Activated CD8-positive, alpha-beta memory T cell treated with anti-CD3 and anti-CD28 coated beads, Interleukin-2, amount 50 U/mL, for 48 hours (primary cell): ENCODE data around the gene GRXCR1.

Source experiments
- DNase-seq: peaks from one replicate; pipeline ENCODE4 v3.0.0-alpha.2; 2020

Gene GRXCR1

DNA sequence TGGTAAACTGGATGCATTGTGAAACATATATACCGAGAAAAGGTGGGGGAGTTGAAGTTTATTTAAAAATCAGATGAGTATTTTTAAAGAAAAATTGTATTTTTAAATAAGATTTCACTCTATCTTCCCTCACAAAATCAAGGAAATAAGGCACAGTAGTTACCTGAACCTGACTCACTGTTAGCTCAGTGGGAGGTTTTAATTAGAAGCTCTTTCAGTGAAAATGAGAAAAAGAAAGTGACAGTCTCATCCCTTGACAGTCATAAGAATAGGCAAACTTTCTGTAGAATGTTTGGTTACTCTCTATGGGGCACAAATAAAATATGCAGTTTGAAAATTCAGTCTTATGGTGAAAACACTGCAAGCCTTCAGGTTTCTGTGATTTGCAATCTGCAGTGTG is 49.7 kb downstream of the GRXCR1 start:
- DNase-seq = no peak

DNA sequence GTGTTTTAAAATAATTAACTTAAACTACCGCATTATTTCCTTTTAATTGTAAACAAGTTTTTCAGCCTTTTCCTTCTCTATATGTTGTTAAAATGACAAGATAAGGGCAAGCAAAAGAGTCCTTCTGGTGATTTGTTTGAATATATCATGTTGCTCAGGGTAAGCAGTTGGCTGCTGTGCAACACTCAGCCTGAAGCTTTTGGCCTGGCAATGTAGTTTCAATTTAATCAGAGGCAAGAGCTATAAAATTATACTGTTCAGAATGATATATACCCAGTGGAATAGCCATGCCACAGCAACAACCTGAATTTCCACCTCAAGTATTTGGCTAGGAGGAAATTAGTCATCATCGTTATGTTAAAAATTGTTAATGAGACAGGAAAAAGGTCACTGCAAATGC is 53.4 kb downstream of the GRXCR1 start:
- DNase-seq = no peak

- no peak for DNase-seq
These were observed 60.8 kb downstream of the GRXCR1 start for GRCh38 chr4:42953321-42953720.

DNA sequence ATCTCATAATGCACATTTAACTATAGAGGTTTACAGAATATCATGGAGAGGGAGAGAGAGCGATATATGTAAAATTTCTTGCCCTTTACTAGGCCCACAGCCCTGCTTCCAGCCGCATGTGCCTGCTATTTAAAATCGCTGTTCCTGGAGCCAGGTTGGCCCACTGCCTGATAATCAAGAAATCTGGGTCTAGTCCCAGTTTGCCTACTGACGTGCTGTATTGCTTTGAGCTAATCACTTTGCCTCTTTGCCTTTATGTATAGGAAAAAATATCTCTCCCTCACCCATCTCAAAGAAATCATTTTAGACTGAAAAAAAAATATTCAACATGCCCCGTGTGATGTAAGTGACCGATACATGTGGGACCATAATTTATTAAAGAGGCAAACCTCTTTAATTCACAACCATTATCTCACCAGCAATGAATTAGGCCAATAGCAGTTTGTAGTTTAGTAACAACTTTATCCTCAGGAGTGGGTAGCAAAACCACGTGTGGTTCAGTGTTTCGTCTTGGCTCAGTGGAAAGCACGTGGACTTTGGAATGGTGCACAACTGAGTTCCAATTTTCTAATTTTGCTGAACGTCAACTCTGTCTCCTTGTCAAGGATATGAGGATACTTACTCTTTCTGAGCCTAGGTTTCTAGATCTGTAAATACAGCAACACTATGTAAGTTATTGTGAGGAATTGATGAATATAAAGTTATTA is 62.6 kb downstream of the GRXCR1 start:
- no peak for DNase-seq

DNA sequence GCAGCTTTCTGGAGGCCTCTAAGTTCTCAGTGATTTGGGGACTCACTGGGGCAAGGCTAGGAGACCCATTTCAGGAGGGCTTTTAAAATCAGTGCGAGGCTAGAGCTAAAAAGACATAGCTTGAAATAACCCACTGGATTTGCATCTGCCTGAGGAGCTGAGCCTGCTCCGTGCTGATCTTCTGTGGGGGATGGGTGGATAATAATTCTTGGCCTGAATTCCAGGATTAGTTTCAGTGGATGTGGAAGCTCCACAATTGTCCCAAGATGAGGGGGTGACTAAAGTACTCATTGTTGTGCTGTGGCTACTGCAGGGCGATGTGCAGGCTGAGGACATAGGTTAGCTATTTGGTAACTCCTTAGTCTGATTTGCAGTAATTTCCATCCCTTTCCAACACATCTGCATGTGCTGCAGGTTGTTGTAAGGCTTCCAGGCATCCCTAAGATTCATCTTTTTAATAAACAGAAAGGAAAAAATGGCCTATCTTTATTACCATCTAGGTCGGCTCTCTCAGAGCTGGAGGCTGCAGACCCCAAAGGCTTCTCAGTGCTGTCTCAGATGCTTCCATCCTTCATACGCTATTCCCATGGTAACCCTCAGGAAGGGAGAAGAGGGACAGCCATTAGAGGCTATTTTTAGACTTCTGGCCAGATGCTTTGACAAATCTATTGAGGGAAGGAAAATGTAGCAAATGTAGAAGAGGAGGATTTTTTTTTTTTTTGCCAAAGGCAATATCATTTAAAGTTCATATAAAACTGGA is 63.4 kb downstream of the GRXCR1 start:
- no peak for DNase-seq

DNA sequence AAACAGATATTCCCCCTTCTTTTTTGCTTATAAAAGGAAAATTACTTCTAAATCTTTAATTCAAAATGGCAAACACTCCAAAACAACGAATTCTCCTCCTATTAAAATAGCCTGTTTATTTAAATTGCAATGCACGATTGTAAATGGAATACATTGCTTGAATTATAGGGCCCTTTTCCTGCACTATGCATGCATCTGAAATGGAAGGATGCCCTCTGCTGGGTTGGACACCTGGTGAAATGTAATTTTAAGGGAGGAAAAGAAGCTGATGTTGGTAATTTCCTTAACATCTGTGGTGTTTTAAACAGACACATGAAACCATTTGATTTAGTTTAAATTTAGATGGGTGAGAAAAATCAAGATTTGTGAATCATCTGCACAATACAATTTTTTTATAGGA is 72.8 kb downstream of the GRXCR1 start:
- DNase-seq = no peak

DNA sequence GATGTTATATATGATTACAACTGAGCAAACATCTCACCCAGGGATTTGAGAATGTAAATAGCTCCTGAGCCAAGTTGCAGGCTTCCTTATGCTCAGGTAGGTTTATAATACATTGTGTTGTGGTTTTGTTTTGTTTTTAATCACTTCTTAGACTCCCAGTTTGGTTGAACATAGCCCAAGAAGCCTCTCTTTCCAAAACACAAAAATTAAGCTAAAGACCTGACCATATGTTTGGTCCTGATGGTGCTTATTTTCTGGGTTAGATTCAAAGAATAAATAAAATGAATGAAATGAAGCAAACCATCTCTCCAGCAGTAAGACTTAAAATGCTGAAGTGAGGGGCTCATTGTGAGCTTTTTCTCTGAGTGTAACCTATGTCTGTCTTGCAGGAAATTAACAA is 93.5 kb downstream of the GRXCR1 start:
- no peak for DNase-seq

DNA sequence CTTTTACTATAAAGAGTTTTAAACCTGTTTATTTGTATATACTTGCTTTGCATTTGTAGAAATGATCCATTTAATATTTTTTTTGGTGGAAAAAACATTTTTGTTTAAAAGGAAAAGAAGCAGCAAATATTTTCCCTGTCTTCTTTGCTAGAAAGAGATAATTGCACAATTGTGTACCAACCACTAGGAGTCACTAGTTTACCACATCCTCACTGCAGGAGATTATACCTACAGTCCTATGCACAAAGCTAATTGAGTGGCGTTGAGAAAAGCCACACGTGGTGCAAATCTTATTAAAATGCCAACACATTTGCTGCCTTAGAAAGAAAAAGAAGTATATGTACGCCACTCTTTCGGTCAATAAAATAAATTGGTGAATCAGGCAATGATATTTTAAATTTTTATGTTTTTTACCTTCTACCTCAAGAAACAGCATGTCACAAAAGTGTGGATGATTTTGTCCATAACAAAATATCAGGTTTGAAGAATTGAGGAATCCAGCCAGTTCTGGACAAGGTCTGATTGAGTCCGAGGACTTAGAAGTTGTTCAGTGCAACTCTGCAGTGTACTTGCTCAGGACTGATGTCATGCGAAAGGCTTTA is 102.9 kb downstream of the GRXCR1 start:
- DNase-seq = no peak

- no peak for DNase-seq
These were observed 116.3 kb downstream of the GRXCR1 start for GRCh38 chr4:43008793-43009192.

- DNase-seq = no peak
These were observed 121.7 kb downstream of the GRXCR1 start for GRCh38 chr4:43014256-43014655.

DNA sequence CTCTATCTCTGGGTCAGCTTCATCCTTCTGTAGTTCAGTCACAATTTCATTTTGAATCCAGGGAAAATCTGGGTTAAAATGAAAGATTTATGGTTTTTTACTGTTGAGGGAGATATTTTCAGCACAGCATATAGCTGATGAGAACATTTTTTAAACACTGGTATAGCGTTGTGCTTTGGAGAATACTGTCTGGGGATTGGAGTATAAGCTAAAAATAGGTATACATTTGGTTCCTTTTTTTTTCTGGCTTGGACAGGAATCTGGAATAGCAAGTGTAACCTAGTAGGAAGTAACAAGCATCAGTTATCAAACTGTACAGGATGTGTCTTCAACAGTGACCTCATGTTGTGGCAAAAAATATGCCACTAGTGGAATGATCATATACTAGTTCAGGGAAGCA is 149.1 kb downstream of the GRXCR1 start:
- DNase-seq = no peak

DNA sequence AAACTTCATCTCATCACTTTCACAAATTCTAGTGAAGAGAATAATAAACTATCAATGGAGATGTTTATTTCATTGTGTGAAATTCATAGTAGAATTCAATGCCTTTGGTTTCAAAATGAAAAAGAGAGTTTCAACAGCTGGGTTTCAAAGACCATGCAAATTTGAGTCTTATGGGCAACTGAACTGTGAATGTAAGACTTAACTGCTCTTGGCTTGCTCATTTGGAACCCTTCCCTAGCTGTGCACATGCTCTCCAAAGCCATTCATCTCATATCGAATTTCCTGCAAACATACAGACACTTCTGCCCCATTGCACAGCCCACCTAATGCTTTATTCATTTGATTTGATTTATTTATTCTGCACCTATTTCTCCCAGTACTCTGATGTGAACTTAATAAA is 154.5 kb downstream of the GRXCR1 start:
- DNase-seq = no peak

GRCh38 chr4:43048570-43048969 is 156.1 kb downstream of the GRXCR1 start:
- no peak for DNase-seq

- no peak for DNase-seq
These were observed 156.8 kb downstream of the GRXCR1 start for GRCh38 chr4:43049326-43049725.

GRCh38 chr4:43066415-43066814 is 173.9 kb downstream of the GRXCR1 start:
- no peak for DNase-seq

- no peak for DNase-seq
These were observed 178.6 kb downstream of the GRXCR1 start for GRCh38 chr4:43071069-43071468.
